Measurements from ENCODE around the gene BLOC1S3.

Gene BLOC1S3

DNA sequence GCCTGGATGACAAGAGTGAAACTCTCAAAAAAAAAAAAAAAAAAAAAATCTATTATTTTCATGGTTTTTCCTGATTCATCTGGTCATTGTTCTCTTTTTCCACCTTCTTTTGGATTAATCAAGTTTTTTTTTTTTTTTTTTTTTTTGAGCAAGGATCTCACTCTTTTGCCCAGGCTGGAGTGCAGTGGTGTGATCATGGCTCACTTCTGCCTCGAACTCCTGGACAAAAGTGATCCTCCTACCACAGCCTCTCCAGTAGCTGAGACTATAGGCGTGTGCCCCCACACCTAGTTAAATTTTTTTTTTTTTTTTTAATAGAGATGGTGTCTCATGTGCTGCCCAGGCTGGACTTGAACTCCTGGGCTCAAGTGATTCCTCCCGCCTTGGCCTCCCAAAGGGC, 27.7 kb downstream of the BLOC1S3 start:
- Histone ChIP-seq H3K27me3 (ENCODE audit: low read depth, low read length) (peaks cover 5% of the 10 kb centered on the region; the same call in 1 of the 2 replicates), H3K9ac (ENCODE audit: low read length) (no peak overlapping the region), H3K4me2 (ENCODE audit: low read length) (no peak overlapping the region), H4K20me1 (ENCODE audit: insufficient read depth, low read length) (no peaks in the 10 kb centered on the region), H2AFZ (ENCODE audit: low read depth, low read length) (no peak overlapping the region), H3K36me3 (replicated peaks; ENCODE audit: low read depth, low read length) (no peaks in the 10 kb centered on the region), H3K27ac (ENCODE audit: low read length) (no peak overlapping the region), H3K4me1 (ENCODE audit: low read length) (no peaks in the 10 kb centered on the region), H3K4me3 (ENCODE audit: low read length) (no peak overlapping the region), H3K79me2 (ENCODE audit: low read length) (no peaks in the 10 kb centered on the region), H3K9me3 (ENCODE audit: insufficient read depth, low read length) (no peaks in the 10 kb centered on the region)
- no peak for TF ChIP-seq EZH2phosphoT487 (IDR thresholded peaks at IDR 0.05; ENCODE audit: low read depth)
- TF ChIP-seq CTCF (IDR thresholded peaks at IDR 0.05; ENCODE audit: low read depth, low read length): no peak

GRCh38 chr19:45211751-45212381, 33.3 kb downstream of the BLOC1S3 start:
- TF ChIP-seq EZH2phosphoT487 (IDR thresholded peaks at IDR 0.05; ENCODE audit: low read depth): no peak
- TF ChIP-seq CTCF (IDR thresholded peaks at IDR 0.05; ENCODE audit: low read depth, low read length): no peak
- H3K4me3 ChIP-seq (ENCODE audit: low read length): no peak overlapping the region
- no peaks in the 10 kb centered on the region for H4K20me1 ChIP-seq (ENCODE audit: insufficient read depth, low read length)
- H3K9me3 ChIP-seq (ENCODE audit: insufficient read depth, low read length): no peaks in the 10 kb centered on the region
- H3K27ac ChIP-seq (ENCODE audit: low read length): no peak overlapping the region
- H3K27me3 ChIP-seq (ENCODE audit: low read depth, low read length): 0 out of 2 replicates have a peak, but pooled peaks cover 5% of the 10 kb centered on the region
- H3K4me2 ChIP-seq (ENCODE audit: low read length): no peak overlapping the region
- 0 out of 2 replicates have a peak overlapping the region, but pooled peaks have one; percentile 61 for H2AFZ ChIP-seq (ENCODE audit: low read depth, low read length)
- H3K36me3 ChIP-seq (replicated peaks; ENCODE audit: low read depth, low read length): no peaks in the 10 kb centered on the region
- no peaks in the 10 kb centered on the region for H3K79me2 ChIP-seq (ENCODE audit: low read length)
- H3K9ac ChIP-seq (ENCODE audit: low read length): no peak overlapping the region
- no peaks in the 10 kb centered on the region for H3K4me1 ChIP-seq (ENCODE audit: low read length)

GRCh38 chr19:45213031-45213430, 34.4 kb downstream of the BLOC1S3 start:
- H3K36me3 ChIP-seq (replicated peaks; ENCODE audit: low read depth, low read length): no peaks in the 10 kb centered on the region
- H3K4me2 ChIP-seq (ENCODE audit: low read length): no peak overlapping the region
- H3K27me3 ChIP-seq (ENCODE audit: low read depth, low read length): 0 out of 2 replicates have a peak, but pooled peaks cover 5% of the 10 kb centered on the region
- no peak overlapping the region for H2AFZ ChIP-seq (ENCODE audit: low read depth, low read length)
- no peak overlapping the region for H3K9ac ChIP-seq (ENCODE audit: low read length)
- TF ChIP-seq CTCF (IDR thresholded peaks at IDR 0.05; ENCODE audit: low read depth, low read length) (no peak), EZH2phosphoT487 (IDR thresholded peaks at IDR 0.05; ENCODE audit: low read depth) (no peak)
- H3K27ac ChIP-seq (ENCODE audit: low read length): no peak overlapping the region
- no peaks in the 10 kb centered on the region for H3K9me3 ChIP-seq (ENCODE audit: insufficient read depth, low read length)
- no peaks in the 10 kb centered on the region for H4K20me1 ChIP-seq (ENCODE audit: insufficient read depth, low read length)
- H3K4me3 ChIP-seq (ENCODE audit: low read length): no peak overlapping the region
- H3K4me1 ChIP-seq (ENCODE audit: low read length): no peaks in the 10 kb centered on the region
- H3K79me2 ChIP-seq (ENCODE audit: low read length): no peaks in the 10 kb centered on the region

- no peak for TF ChIP-seq CTCF (IDR thresholded peaks at IDR 0.05; ENCODE audit: low read depth, low read length)
- no peak for TF ChIP-seq EZH2phosphoT487 (IDR thresholded peaks at IDR 0.05; ENCODE audit: low read depth)
- H3K4me2 ChIP-seq (ENCODE audit: low read length): no peak overlapping the region
- no peak overlapping the region for H3K4me3 ChIP-seq (ENCODE audit: low read length)
Observed at GRCh38 chr19:45215391-45216191, 37.0 kb downstream of the BLOC1S3 start.

More at GRCh38 chr19:45215391-45216191, 37.0 kb downstream of the BLOC1S3 start:
- H2AFZ ChIP-seq (ENCODE audit: low read depth, low read length): no peak overlapping the region
- no peaks in the 10 kb centered on the region for H3K36me3 ChIP-seq (replicated peaks; ENCODE audit: low read depth, low read length)
- no peaks in the 10 kb centered on the region for H3K79me2 ChIP-seq (ENCODE audit: low read length)
- no peaks in the 10 kb centered on the region for H4K20me1 ChIP-seq (ENCODE audit: insufficient read depth, low read length)
- no peaks in the 10 kb centered on the region for H3K9me3 ChIP-seq (ENCODE audit: insufficient read depth, low read length)
- no peak overlapping the region for H3K9ac ChIP-seq (ENCODE audit: low read length)
- H3K27ac ChIP-seq (ENCODE audit: low read length): no peak overlapping the region
- peaks cover 15% of the 10 kb centered on the region for H3K27me3 ChIP-seq (ENCODE audit: low read depth, low read length)
- peaks cover 5% of the 10 kb centered on the region for H3K4me1 ChIP-seq (ENCODE audit: low read length)

Measured in OCI-LY3 (cell line).